GM21825 (cell line): ENCODE data around the gene FUT2.
"Not testable (repeated sequence)": the region's sequence is repeated elsewhere in the genome, so short reads cannot be mapped to it uniquely, and the experiment has no call there.

Experiments used
- ATAC-seq: cut with Tn5 transposase; IDR thresholded peaks from one replicate; pipeline ENCODE4 v1.9.1; 2021; ENCODE audit warnings: mild to moderate bottlenecking, moderate library complexity; ENCODE audit not compliant: unreplicated experiment

Gene FUT2

GRCh38 chr19:48698046-48698445, 2.3 kb downstream of the FUT2 start:
- ATAC-seq, result no peak

GRCh38 chr19:48702701-48703100, 6.9 kb downstream of the FUT2 start:
- no peak for ATAC-seq

- ATAC-seq, result no peak
Observed at GRCh38 chr19:48703316-48703715, 7.5 kb downstream of the FUT2 start.

GRCh38 chr19:48705431-48705830, 9.7 kb downstream of the FUT2 start:
- ATAC-seq, result no peak

- ATAC-seq, result no peak
Observed at GRCh38 chr19:48708471-48708870, 12.7 kb downstream of the FUT2 start.

GRCh38 chr19:48711106-48711662, 15.4 kb downstream of the FUT2 start:
- no peak for ATAC-seq

GRCh38 chr19:48713041-48713863, 17.5 kb downstream of the FUT2 start:
- no peak for ATAC-seq

- ATAC-seq, result peak; percentile 73
Observed at GRCh38 chr19:48713864-48714755, 18.3 kb downstream of the FUT2 start.

GRCh38 chr19:48714759-48715675, 19.2 kb downstream of the FUT2 start:
- ATAC-seq, result no peak

- no peak for ATAC-seq
Observed at GRCh38 chr19:48715681-48716171, 20.0 kb downstream of the FUT2 start.

- no peak for ATAC-seq
Observed at GRCh38 chr19:48716562-48717291, 21.0 kb downstream of the FUT2 start.

- not testable (repeated sequence) for ATAC-seq
Observed at GRCh38 chr19:48718106-48718505, 22.3 kb downstream of the FUT2 start.

- no peak for ATAC-seq
Observed at GRCh38 chr19:48718711-48719231, 23.0 kb downstream of the FUT2 start.

- ATAC-seq, result no peak
Observed at GRCh38 chr19:48719263-48720171, 23.7 kb downstream of the FUT2 start, which contains the start of gene MAMSTR. Gene MAMSTR, minus strand, starts transcription at chr19:48719725. Its CDS starts 694 bp downstream, at chr19:48719031.

- ATAC-seq, result no peak
Observed at GRCh38 chr19:48720251-48720612, 24.5 kb downstream of the FUT2 start.

GRCh38 chr19:48720613-48721296, 25.0 kb downstream of the FUT2 start:
- peak; percentile 61 for ATAC-seq

GRCh38 chr19:48722196-48722708, 26.5 kb downstream of the FUT2 start:
- ATAC-seq, result no peak
